GM19452 (cell line): ENCODE measurements around the gene WDR82.

ENCODE experiments used
- ATAC-seq: cut with Tn5 transposase; IDR thresholded peaks from one replicate; pipeline ENCODE4 v1.9.1; 2021; ENCODE audit not compliant: unreplicated experiment

WDR82 gene

GRCh38 chr3:52308308-52308707 lies 29.9 kb upstream of the WDR82 start:
- ATAC-seq = no peak

- no peak for ATAC-seq
Observed at GRCh38 chr3:52306978-52307377, 28.5 kb upstream of the WDR82 start.

DNA sequence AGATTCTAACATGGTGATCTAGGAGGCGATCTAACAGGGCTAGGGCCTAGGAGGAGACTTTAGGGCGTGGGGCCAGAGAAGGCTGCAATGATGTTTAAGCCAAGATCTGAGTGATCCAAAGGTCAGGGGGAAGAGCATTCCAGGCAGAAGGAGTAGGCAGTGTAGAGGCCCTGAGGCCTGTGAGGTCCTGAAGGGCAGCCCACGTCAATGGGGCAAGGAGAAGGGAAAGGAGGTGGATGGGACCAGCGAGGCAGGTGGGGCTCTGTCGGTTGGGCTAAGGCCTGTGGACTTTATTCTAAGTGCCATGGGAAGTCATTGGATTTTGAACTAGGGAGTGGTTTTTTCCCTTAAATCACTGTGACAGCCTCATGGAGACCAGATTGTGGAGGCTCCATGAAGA lies 27.5 kb upstream of the WDR82 start:
- ATAC-seq = no peak

DNA sequence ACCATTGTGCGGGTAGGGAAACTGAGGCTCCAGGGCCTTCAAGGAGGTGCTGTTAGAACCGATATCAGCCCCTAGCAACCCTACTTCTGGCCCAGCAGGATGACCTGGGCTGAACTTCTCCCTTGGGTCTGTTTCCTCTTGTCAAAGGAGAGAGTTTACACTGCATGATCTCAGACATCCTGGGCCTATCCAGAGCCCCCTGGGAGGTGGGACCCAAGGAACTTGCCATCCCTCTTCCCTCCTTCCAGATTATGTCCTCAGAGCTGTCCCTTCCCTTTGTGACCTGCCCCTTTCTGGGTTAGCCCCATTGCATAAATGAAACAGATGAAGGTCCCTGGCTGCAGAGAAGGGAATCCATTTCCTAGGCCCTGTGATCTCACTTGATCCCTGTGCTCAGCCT lies 25.4 kb upstream of the WDR82 start:
- ATAC-seq = no peak

GRCh38 chr3:52302426-52303145 lies 24.1 kb upstream of the WDR82 start:
- ATAC-seq = no peak

DNA sequence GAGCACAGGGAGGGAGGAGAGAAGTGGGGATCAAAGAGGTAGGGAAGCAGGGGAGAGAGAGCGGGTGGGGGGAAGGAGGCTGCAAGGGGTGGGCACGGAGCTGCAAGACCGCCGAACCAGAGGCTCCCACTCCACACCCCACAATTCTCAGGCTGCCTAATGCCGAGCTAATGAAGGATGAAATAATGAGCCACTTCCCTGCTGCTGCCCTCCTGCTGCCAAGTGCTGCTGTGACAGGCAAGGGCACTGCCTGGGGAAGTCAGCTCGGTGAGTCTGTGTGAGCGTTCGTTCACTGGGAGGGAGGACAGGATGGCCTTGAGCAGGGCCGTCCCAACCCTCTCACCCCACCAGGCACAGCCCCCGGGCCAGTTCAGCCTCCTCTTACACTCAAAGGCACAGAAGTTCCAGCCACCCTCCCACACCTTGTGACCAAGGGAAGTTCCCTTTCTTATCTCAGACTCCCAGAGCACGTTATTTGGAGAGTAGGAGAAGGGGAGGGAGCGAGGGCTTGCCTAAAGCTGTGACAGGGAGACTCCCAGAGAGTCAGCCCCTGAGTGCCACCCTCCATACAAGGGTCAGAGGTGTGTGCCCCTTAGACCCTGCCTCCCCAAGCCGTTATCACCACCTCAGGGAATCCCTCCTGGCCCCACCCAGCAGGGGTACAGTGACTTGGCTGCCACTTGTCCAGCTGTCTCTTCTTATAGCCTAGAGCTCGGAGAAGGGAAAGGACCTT lies 21.6 kb upstream of the WDR82 start:
- no peak for ATAC-seq

DNA sequence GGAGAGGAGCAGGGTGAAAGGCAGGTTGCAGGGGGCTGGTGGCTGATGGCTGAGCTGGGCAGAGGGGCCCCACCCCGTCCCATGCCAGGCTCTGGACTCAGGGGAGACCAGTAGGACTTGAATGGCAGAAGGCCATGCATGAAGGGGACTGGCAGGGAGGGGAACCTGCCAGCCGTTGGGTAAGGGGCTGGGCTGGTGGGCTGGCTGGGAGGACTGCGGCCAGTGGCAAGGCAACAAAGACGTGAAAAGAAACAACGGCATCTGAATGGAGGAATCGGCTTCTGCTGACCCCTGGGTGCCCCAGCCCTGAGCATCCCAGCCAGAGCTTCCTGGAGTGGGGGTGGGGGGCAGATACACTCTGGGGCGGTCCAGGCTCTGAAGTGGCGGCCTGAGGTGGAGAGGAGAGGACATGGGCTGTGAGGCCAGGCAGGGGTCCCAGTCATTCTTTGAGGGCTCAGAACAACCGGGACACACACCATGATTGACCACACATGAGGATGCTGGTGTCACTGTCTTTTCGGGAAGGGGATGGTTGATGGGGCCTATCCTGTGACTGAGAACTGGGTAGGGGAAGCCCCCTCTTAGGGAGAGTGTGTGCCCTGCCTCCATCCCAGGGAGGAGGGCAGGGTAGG lies 20.9 kb upstream of the WDR82 start:
- ATAC-seq = no peak

DNA sequence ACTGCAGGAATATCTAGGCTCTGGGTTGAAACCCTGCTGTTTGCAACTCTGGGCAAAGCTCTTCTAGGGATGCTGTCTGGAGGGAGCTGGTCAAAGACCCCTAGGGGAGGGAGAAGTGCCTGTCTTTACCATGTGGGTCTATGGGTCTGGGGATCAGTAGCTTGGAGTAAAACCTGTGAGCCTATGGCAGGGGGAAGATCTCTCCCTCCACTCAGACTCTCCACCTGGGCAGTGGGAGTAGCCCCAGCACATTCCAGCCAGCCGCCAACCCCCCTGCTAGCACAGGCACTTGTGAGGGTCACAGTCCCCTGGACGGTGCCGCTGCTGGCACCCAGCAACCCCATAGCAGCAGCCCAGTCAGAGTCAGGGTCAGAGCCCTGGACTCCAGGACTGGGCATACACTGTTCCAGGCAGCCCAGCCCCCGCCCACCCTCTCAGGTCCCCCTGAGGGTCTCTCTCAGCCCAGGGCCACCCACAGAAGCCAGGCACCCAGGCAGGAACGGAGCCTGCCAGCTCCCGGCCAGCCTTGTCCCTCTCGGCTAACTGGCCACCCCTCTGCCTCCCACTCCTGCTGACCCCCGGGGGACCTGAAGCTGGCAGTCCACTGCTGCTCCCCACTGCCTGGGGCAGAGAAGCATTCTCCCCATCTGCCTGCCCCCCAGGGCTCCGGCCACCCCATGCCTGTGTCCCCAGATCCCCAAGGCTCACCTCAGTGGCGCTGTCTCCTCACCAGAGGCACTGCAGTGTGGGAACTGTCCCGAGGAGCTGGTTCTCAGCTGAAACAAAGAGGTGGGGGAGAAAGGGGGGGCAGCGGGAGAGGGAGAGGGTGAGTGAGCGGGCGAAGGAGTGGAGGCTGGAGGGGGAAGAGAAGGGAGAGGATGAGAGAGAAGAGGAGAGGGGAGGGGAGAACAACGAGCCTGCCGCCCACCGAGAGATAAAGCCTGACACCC lies 20.0 kb upstream of the WDR82 start:
- ATAC-seq = no peak

DNA sequence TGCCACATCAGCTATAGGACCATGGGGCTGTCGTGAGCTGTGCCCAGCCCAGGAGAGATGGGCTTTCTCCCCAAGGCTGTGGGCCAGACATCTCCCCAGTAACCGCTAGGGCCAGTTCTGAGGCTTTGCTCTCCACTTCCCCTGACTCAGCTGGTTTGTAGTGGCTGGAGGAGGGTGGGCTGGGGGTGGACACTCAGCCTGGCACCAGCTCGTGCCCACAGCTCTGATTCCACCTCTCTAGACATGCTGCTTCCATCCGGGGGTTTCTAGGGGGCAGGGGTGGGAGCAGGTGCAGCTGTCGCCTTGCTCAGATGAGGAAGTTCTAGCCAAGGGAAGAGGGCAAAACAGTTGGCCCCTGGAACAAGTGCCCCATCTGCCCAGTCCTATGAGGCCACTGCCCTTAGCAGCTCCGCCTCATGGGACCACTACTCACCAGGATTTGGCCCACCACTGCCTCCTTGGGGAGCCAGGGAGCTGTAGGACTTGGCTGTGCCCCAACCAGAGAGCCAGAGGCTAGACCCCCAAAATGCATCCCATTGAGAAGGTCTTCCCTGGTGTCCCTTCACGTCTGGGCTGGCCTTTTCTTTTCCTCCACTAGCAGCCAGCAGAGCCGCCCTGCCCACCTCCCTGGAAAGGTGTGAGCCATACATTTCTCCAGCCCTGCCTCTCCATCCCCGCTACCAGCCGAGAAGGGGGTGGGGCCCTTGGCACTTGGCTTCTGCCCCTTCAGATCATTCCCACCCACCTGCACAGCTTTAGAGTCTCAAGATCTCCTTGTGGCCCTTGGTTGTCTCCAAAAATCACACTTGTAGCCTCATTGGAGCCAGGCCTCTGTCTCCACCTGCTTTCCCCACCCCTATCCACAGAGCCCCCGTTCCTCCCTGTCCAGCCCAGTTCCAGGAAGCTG lies 19.0 kb upstream of the WDR82 start:
- ATAC-seq = no peak

GRCh38 chr3:52295671-52296208 lies 17.3 kb upstream of the WDR82 start:
- ATAC-seq = no peak

GRCh38 chr3:52294320-52295150 lies 16.1 kb upstream of the WDR82 start:
- no peak for ATAC-seq

GRCh38 chr3:52293491-52294319 lies 15.3 kb upstream of the WDR82 start:
- no peak for ATAC-seq

- no peak for ATAC-seq
Observed at GRCh38 chr3:52292247-52293065, 14.0 kb upstream of the WDR82 start.

GRCh38 chr3:52291508-52292181 lies 13.2 kb upstream of the WDR82 start:
- ATAC-seq = no peak

- ATAC-seq = no peak
Observed at GRCh38 chr3:52290596-52291507, 12.4 kb upstream of the WDR82 start.
